NCI-H69 (cell line): ENCODE results near the gene TUBGCP3.
A peak's percentile ranks its signal among the peaks of the same experiment; 100 is the strongest.

Source experiments
- DNase-seq: peaks from one replicate; lab custom pipeline; 2025; lab: John Stamatoyannopoulos, UW

The TUBGCP3 gene

GRCh38 chr13:112617754-112618375, 29.9 kb upstream of the TUBGCP3 start:
- no peak for DNase-seq

GRCh38 chr13:112616586-112617362, 28.8 kb upstream of the TUBGCP3 start:
- DNase-seq, result peak; percentile 80

- DNase-seq, result no peak
These were observed 27.4 kb upstream of the TUBGCP3 start for GRCh38 chr13:112615391-112615790.

GRCh38 chr13:112614835-112615234, 26.9 kb upstream of the TUBGCP3 start:
- DNase-seq, result no peak

- no peak for DNase-seq
These were observed 20.3 kb upstream of the TUBGCP3 start for GRCh38 chr13:112608212-112608611.

GRCh38 chr13:112606109-112607001, 18.4 kb upstream of the TUBGCP3 start:
- peak; percentile 99 for DNase-seq

- DNase-seq, result peak; percentile 65
These were observed 17.6 kb upstream of the TUBGCP3 start for GRCh38 chr13:112605531-112605990.

GRCh38 chr13:112603641-112604225, 15.8 kb upstream of the TUBGCP3 start:
- peak; percentile 34 for DNase-seq

GRCh38 chr13:112602189-112602588, 14.2 kb upstream of the TUBGCP3 start:
- DNase-seq, result peak; percentile 66

- no peak for DNase-seq
These were observed 13.4 kb upstream of the TUBGCP3 start for GRCh38 chr13:112601371-112601770.

- no peak for DNase-seq
These were observed 8.3 kb upstream of the TUBGCP3 start for GRCh38 chr13:112596235-112596634.

- DNase-seq, result no peak
These were observed 4.7 kb upstream of the TUBGCP3 start for GRCh38 chr13:112592647-112593046.

- DNase-seq, result no peak
These were observed 4.2 kb upstream of the TUBGCP3 start for GRCh38 chr13:112592181-112592580.

- DNase-seq, result peak; percentile 38
These were observed 741 bp upstream of the TUBGCP3 start for GRCh38 chr13:112588490-112589297.

- DNase-seq, result peak; percentile 97
These were observed 665 bp downstream of the TUBGCP3 start for GRCh38 chr13:112587212-112587763.

GRCh38 chr13:112586334-112586960, 1.5 kb downstream of the TUBGCP3 start:
- DNase-seq, result peak; percentile 33

- no peak for DNase-seq
These were observed 4.2 kb downstream of the TUBGCP3 start for GRCh38 chr13:112583592-112584277.

GRCh38 chr13:112582263-112582662, 5.7 kb downstream of the TUBGCP3 start:
- no peak for DNase-seq

GRCh38 chr13:112580912-112581311, 7.0 kb downstream of the TUBGCP3 start:
- no peak for DNase-seq

GRCh38 chr13:112580211-112580610, 7.7 kb downstream of the TUBGCP3 start:
- no peak for DNase-seq
